Epidermal melanocyte (primary cell): ENCODE measurements around the gene EFEMP1.
"Not testable (repeated sequence)": the region's sequence is repeated elsewhere in the genome, so short reads cannot be mapped to it uniquely, and the experiment has no call there.

Experiments
- DNase-seq: peaks from one replicate; pipeline ENCODE4 v3.0.0; 2011; ENCODE audit warnings: low spot score; ENCODE audit not compliant: insufficient read length

The EFEMP1 gene

GRCh38 chr2:55865096-55865835 lies 58.3 kb downstream of the EFEMP1 start:
- no peak for DNase-seq

GRCh38 chr2:55864351-55865084 lies 59.1 kb downstream of the EFEMP1 start:
- no peak for DNase-seq

- no peak for DNase-seq
Observed at GRCh38 chr2:55862673-55863390, 60.8 kb downstream of the EFEMP1 start.

GRCh38 chr2:55862246-55862645 lies 61.3 kb downstream of the EFEMP1 start:
- no peak for DNase-seq

- no peak for DNase-seq
Observed at GRCh38 chr2:55861733-55862132, 61.8 kb downstream of the EFEMP1 start.

- no peak for DNase-seq
Observed at GRCh38 chr2:55860832-55861231, 62.8 kb downstream of the EFEMP1 start.

- no peak for DNase-seq
Observed at GRCh38 chr2:55859875-55860274, 63.7 kb downstream of the EFEMP1 start.

GRCh38 chr2:55857766-55858165 lies 65.8 kb downstream of the EFEMP1 start:
- DNase-seq: no peak

- DNase-seq: no peak
Observed at GRCh38 chr2:55856936-55857335, 66.6 kb downstream of the EFEMP1 start.

GRCh38 chr2:55848096-55848495 lies 75.5 kb downstream of the EFEMP1 start:
- DNase-seq: no peak

GRCh38 chr2:55846426-55846825 lies 77.2 kb downstream of the EFEMP1 start:
- no peak for DNase-seq

- no peak for DNase-seq
Observed at GRCh38 chr2:55844986-55845385, 78.6 kb downstream of the EFEMP1 start.

GRCh38 chr2:55843994-55844345 lies 79.6 kb downstream of the EFEMP1 start:
- no peak for DNase-seq

- DNase-seq: no peak
Observed at GRCh38 chr2:55843096-55843993, 80.2 kb downstream of the EFEMP1 start.

- no peak for DNase-seq
Observed at GRCh38 chr2:55842046-55842445, 81.5 kb downstream of the EFEMP1 start.

- DNase-seq: no peak
Observed at GRCh38 chr2:55840460-55840859, 83.1 kb downstream of the EFEMP1 start.

GRCh38 chr2:55839182-55839819 lies 84.3 kb downstream of the EFEMP1 start:
- no peak for DNase-seq

- no peak for DNase-seq
Observed at GRCh38 chr2:55838653-55839052, 84.9 kb downstream of the EFEMP1 start.

GRCh38 chr2:55838117-55838516 lies 85.5 kb downstream of the EFEMP1 start:
- DNase-seq: not testable (repeated sequence)

GRCh38 chr2:55837073-55837472 lies 86.5 kb downstream of the EFEMP1 start:
- DNase-seq: no peak
